Globus pallidus (tissue), 1 donor: Measurements from ENCODE around the gene PALM2AKAP2.

ENCODE experiments used
- DNase-seq: peaks from one replicate; pipeline ENCODE4 v3.0.0-alpha.2; 2015; ENCODE audit warnings: low spot score

The PALM2AKAP2 gene

DNA sequence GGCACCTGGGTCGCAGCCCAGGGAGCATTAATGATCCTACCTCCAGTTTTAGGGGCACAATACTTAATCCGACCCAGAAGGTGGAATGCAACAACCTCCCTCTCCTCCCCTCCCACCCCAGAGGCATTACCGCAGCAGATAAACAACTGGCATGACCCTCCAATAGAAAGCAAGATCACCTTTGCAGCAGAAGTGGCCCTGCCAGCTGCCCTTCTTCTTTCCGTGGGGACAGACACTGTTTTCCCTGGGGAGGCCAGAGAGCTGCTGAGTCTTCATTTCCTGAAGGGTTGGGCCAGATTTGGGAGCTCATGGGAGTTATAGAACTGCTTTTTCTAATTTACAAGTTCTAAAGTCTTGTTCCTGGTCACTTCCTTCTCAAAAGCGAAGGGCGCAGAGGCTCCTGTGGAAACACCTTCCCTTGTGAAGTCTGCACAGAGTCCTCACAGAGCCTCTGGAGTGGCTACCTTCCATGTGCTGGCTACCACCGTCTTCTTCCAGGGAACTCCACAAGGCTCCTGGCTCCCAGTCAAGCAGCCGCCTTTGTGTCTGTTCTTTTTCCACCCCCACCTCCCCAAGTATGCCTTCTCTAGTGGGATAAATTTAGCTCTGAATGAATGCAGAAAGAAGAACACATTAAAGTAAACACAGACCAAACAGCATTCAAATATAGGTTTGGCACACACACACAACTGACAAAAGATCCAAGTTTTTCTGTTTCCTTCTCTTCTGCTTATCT is 8.0 kb upstream of the PALM2AKAP2 start:
- DNase-seq = no peak

DNA sequence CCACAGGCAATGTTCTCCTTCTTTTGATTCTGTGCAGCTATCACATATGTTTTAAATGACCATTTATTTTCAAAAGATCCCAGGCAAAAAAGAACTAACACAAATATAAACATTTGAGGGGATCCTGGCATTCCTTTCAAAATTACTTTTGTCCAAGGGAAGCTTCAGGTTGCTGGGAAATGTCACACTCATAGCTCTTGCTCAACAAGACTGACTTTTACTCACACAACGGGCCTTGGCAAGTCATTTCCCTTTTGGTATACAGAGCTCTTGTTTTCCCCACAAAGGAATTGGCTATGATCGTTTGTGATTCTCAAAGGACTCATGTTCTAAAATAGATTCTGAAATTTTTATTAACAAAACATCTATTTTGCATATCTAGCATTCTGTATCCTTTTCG is 4.5 kb upstream of the PALM2AKAP2 start:
- DNase-seq = no peak

DNA sequence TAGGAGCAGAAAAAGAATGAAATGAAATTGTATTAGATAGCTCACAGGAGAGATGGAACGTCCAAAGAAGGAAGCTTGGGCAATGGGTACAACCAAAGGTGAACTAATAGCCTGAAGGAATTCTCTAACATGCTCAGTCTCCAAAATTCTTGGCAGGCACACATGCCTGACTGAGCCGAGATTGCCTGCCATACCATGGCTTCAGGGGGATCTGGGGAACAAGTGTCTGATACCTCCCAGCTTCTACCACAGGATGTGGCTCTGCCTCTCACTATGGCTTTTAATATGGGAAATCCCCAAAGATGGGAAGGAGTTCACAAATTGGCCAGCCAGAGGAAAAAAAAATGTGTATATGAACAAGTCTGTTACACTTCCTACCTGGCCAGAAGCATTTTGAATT is 3.6 kb upstream of the PALM2AKAP2 start:
- no peak for DNase-seq

DNA sequence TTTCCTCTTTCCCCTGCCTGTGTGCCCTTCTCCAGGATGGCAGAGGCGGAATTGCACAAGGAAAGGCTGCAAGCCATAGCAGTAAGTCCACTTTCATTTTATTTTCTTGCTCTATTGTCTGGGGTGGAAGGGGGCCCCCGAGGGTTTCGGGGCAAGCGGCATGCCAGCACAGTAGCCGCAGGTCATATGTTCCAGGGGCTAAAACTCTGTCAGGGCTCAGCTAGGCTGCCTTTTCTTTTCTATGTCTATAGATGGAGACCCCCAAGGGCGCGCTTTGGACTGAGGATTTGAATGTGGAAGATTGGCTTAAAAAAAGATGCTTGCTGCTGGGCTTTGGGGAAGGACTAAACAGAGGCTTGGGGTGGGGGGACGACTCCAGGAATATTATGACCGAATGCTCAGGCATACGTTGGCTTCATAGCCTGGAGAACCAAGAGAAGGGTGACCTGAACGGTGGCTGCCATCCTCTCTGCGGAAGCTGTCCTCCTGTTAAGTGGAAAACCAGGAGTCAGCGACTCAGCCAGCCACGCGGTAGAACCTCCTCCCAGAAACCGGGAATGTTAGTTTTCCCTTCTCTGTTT is 545 bp downstream of the PALM2AKAP2 start:
- DNase-seq = peak; percentile 11

DNA sequence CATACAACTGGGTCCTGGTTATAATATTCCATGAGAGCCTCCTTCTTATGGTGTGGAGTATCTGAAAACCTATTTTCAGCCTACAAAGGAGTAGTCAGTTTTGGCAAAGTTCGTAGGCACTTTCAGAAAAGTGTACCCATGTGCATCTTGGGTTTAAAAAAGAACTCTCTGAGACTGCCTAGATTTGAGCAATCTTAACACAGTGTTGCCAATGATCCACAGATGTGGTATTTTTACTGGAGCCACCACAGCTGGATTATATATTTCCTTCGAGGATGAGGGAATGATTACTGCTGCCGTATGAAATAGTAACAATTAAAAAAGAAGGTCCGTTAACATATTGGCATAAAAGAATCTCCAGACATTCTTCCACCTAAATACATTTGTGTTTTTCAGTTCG is 1.1 kb downstream of the PALM2AKAP2 start:
- DNase-seq = no peak

DNA sequence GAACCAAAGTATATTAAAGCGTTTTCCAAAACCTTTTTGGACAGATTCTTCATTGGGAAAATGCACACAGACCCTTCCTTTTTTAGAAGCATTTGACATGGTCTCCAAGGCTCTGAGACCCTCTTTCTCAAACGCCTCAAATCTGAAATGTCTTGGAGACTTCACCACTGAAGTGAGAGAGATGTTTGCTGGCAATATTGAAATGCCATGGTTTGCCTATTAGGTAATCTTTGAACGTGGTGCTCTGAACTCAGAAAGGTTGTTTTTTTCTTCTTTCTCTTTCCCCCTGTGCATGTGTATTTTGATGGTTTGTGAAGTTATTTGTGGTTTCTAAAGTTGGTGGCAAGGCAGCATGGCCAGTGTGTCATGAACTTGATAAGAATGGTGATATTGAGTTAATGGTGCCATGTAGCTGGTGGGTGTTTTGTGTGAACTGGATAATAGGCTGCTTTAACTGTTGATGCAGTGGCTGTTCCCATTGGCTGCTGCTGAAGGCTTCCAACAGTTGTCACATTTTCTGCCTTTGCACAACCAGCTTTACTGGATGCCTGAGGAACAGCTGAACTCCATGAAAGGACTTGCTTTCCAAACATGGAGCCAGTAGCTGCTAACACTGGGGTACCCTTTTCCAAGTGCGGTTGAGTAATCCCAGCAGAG is 1.7 kb downstream of the PALM2AKAP2 start:
- DNase-seq = peak; percentile 21

DNA sequence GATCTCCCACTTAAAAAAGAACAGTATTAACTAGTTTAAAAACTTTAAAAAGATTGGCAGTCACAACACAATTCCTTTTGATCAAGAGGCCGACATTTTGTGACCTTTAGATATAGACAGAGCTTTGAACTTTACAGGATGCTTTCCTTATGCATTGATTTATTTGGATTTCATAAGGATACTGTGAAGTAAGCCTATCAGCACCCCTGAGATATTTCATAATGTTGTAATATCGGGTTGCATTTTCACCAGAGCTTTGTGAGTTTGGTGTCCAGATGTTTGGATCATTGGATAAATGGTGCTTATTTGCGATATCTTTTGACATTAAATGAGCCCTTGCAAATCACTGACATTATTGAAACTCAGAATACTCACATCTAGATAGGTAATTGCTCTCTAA is 7.7 kb downstream of the PALM2AKAP2 start:
- no peak for DNase-seq

DNA sequence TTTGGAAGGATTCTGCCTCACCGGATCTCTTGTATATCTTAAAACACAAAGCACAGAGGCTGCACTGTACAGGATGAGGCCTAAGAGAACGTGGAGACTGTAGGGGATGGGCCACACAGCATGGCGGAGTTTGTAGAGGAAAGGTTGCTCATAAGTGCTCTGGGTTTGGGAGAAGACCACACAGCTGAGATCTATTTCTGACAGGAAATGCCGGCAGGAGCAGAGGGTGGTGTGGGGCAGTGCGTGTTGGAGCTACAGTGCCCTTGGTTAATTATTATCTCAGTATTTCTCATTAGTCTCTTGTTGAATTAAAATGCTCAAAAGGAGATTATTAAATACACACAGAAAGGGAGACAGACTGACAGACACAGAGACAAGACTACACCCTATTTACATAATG is 9.6 kb downstream of the PALM2AKAP2 start:
- no peak for DNase-seq

DNA sequence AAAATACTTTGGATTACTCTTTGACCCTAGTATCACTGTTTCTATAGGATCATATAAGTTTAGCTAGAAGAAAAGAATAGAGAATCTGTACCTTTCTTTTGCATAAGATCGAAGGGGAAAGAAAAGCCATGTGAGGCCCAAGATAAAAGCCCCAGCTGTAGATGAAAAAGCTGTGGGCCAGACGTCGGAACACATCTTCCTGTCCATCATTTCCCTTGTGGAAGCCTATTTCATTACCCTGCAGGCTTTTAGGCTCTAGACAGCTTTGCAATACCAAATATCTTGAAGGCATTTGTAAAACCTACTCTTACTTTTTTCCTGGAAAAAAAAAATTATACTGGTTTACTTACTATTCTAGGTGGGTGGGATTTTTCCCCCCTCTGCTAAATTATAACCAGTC is 10.0 kb downstream of the PALM2AKAP2 start:
- DNase-seq = no peak

DNA sequence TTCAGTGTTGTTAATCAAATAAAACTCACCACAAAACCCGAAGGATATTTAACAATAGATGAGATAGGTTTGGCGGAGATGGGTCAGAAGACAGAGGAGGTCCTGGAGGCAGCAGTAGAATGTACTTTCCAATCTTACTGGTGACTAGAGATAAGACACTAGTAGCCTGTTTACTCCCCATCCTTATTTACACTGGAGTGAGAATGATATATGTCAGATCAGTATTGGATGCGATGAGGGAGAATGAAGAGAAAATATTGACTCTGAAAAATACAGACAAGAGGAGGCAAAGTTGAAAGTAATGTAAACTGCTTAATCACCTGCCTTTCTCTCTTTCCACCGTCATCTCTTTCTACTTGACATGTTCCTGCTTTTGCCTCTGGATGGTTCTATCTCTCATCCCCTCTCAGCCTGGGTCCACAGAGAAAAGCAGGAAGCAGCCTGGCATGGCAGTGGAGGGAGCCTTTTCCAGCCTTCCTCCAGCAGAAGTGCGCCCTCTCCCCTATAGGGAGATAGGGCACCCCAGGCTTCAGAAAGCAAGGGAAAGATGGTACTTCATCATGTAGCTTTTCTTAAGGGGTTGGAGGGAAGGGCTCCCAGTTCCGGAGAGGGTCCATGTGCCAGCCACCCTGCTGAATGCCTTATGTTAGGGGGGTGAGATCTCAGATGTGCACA is 11.1 kb downstream of the PALM2AKAP2 start:
- DNase-seq = no peak

DNA sequence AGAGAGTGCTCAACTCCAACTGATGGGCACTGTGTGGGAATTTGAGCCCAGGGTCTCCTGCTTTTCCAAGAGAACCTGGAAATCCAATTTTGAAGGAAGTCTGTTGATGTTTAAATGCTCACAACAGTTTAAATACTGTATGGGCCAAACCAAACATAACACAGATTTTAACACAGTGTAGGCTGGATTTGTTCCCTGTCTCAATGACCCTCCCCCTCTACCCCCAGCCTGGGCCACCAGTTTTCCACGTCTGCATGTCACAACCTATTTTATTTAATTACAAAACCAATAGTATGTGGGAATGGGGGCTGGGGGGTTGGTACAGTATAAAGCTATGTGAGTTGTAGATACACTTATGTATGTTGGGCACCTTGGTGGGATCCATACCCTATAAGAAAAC is 11.7 kb downstream of the PALM2AKAP2 start:
- DNase-seq = no peak

DNA sequence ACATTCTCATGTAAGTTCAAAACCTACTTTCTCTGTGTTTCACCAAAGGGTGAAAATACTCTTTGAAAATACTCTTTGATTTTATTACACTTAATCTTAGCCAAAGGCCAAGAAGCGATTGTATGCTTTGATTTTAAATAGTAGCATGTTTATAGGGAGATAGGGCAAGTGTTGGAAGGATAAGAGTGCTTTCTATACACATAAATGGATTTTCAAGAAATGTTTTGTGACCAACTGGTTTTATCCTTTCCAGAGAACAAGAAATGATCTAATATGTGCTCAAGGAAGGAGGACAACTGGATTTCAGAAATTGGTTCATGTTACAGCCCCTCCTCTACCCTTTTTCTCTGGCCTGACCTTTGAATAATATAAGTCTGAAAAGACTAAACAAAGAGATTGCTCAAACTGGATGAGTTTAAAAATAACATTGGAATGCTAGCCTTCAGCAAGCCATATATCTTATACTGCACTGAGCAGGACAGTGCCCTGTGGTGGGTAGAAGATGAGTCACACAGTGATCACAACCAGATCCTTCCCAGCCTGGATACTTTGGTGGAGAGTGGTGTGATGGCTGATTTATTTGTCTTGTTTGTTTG is 13.1 kb downstream of the PALM2AKAP2 start:
- DNase-seq = no peak

DNA sequence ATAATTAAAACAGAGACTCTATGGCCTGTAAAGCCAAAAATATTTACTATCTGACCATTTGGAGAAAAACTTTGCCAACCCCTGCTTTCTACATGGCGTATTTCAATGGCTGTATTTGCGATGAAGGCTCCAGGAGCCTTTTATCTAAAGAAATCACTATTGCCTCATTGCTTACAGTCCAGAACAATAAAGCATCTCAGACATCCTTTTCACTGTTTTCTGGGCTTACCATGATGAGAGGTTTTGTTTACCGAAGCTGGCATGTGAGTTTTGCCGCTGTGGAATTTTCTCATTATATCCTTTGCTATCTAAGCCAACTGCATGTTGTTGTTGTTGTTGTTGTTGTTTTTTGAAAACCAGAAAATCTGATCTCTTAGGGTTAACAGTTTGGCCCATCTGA is 13.9 kb downstream of the PALM2AKAP2 start:
- DNase-seq = no peak

DNA sequence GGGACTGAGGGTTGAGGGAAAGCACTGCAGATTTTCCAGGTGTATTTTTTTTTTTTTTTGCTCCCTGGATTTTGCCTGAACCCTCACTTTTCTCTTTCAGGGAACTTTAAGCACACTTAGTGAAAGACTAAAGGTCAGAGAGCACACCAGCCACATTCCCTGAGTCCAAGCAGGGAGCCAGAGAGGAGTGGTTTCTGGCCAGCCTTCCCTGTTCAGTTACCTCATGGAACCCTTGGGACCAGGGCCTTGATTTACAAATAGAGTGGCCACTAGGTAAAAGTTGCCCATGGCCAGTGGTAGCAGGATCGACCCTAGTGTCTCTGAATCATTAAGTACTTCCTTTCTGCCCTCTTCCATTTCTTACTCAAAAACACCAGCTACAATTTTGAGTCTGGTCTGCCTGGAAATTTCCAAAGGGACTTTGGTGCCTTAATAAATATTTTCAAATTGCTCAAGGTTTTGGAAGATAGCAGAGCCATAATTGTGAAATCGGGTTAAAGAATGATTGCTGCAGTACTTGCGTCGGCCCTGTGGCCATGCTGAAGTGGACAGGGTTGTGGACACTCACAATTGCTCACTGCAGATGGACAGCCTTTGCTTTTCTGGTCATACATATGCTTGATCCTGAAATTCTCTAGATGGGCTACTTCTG is 14.5 kb downstream of the PALM2AKAP2 start:
- no peak for DNase-seq

DNA sequence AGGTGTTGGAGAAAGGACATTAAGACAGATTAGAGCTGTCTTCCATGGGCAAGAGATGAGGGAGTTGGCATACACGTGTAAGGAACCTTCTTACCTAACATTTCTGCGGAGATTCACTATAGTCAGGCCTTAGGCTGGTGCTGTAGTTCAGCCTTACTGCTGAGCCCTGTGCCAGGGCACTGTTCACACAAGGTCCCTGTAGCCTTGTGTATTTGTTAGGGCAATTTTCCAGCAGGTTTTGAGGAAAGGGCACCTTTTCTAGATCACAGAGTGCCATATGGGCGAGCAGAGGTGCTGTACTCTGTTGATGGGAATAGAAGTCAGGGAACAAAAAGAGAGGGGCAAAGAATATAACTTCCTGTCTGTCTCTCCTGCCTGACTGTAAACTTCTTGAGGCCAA is 15.6 kb downstream of the PALM2AKAP2 start:
- DNase-seq = no peak

DNA sequence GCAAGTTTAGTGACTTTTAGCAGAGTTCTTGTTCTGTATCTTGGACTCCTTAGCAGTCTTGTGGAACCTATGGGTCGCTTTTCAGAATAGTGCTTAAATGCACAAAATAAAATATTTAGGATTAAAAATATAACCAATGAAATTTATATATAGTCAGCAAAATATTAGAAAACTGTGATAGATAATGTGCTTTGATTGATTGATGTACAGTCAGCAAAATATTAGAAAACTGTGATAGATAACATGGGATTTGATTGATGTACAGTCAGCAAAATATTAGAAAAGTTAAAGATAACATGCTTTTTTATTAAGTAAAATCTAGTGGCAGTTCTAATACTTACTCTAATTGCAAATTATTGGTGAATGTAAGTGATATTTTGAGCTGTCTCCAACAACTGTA is 16.1 kb downstream of the PALM2AKAP2 start:
- DNase-seq = no peak

DNA sequence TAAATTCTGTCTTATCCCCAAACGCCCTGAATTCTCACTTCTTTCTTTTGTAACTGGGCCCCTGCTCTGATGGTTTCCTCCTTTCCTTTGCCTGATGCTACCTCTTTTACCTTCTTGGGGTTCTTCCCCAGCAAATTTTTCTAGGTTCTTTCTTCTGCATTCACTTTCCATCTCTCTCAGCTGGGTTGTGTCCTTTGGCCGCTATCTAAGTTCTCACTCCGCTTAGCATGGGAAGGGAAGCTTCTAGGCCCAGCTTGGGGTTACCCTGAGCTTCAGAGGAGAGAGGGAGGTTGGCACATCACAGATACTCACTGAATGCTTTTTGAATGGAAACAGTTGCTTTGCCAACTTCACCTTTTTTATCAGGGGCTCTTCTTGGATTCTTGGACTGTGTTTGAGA is 17.0 kb downstream of the PALM2AKAP2 start:
- no peak for DNase-seq

DNA sequence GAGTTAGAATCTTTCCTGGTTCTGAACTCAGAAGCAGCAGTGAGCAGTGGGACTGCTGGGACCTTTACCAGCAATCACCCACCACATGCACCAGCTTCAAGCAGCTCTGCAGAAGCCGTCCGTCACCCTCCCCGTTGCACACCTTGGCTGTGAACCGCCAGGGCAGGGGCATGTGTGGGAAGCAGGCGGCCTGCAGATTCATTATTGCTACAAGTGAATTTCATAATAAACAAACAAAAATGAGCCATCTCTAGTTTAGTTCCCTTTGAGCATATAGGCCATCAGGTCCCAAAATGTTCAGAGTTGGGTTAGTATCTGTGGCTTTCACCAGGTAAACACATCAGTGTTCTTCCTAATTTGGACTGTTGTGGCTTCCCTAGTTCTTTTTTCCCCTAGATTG is 17.5 kb downstream of the PALM2AKAP2 start:
- DNase-seq = no peak

DNA sequence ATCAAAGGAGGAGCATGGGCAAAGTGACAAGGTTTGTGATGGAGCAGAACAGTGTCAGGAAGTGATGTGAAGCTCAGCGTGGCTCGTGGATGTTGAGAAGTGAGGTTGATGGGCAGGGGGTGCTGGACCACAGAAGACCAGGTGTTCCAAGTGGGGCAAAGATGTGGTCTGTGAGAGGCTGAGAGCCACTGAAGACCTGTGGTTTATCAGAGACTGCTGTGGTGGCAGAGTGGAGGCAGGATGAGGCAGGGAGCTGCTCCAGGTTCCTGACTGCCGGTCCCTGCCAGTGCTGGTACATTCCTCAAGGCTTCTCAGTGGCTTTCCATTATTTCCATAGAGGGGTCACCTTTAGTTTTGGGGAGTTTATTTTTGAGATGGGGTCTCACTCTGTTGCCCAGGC is 19.1 kb downstream of the PALM2AKAP2 start:
- no peak for DNase-seq

DNA sequence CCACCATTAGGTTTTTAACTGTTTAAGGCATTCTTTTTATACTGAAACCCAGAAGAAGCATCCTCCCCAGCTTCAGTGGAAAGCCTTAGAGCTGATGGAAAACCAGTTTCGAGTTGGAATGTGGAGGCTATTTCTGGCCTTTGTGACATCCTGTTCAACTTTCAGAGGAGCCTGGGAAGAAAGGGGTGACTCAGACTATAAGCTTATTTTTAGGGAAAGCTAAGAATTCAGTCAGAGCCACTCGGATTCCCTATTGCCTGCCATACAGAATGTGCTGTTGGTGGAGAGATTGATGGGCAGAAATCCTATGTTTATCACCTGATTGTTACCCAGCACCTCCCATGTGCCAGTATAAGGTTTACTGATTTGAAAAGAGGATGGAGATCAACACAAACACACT is 19.8 kb downstream of the PALM2AKAP2 start:
- DNase-seq = no peak

DNA sequence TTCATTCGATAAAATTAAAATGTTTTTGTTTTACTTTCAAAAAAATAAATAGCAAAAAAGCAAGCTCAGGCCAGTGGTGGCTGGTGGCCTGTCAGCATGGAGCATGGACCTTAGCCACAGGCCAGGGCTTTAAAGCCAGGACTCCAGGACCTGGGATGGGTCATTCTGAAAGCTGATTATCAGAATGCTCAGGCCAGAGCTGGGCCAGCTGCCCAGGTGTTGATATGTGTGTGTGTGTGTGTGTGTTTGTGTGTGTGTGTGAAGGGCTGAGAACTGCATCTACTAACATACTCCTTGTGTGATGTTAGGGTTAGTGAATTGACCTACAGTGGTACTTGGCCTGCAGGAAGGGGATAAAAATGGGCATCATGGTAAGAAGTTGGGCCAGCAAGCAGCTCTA is 21.5 kb downstream of the PALM2AKAP2 start:
- no peak for DNase-seq

DNA sequence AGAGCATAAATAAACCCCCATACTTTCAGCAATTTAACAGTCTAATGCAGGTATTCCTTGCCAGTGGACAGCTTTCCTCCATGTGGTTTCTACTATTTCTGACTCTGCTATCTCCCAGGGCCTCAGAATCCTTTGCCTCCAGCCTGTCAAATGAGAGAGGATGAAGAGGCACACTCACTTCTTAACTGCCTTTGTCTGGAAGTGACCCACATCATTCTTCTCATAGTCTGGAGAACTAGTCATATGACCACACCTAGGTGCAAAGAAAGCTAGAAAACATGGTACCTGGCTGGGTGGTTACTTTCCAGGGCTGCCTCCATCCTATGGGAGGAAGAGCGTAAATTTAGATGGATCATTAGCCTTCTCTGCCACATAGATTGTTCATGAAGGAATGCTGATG is 22.5 kb downstream of the PALM2AKAP2 start:
- DNase-seq = no peak
